Adrenal gland (tissue), 5 donors: Measurements from ENCODE around the gene INSL6.

ENCODE experiments used
- POLR2A ChIP-seq, 2 donors: fragments of 450-650 bp; IDR thresholded peaks; one replicate each; pipeline ENCODE4 v1.6.1; 2017; ENCODE audit warnings: antibody characterized with exemption in 2 of 2, mild to moderate bottlenecking in 2 of 2, moderate library complexity in 1 of 2
- TF ChIP-seq, protein P1 (sequence below), 6 experiments: fragments of 450-650 bp in 4 of 6; fragments of 200-600 bp in 2 of 6; sonication (generic) in 1 of 6; IDR thresholded peaks; 1 replicate in 5 of 6; 2 replicates in 1 of 6; pipeline versions ENCODE4 v1.5.1 to v1.8.0; 2016 to 2021; ENCODE audit warnings: antibody characterized with exemption in 6 of 6, mild to moderate bottlenecking in 2 of 6, moderate library complexity in 1 of 6
- donor health status: DM: no; HTN: no; CAD: no.

DNA sequence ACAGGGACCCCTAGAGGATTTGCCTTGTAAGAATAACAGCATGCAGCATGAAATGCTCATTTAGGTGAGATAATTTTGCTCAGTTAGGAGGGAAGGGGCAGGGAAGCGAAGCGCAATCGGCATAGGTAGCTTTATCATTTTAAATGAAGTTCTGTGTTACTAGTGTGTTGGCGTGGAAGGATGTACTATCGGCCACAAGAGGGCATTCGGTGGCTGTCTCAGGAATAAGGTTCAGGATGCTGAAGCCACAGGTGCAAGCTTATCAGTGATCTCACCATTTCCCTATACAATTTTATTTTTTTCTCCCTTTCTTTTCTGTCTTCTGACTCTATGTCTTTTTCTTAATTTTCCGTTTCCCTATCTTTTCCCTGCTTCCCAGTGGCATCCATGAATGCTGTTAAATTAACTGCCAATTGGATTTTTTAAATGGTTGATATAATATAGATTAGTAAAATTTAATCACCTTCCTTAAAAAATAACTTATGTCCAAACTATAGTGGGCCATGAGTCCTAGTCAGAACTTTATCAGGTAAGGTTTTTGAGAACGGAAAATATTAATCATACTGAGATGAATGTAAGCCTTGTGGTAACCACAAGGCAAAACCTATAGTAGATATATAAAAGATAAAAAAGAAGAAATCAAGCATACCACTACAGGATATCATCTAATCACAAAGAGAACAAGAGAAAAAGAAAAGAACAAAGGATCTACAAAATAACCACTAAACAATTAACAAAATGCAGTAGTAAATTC, 1.2 kb upstream of the INSL6 start:
- no peak for TF ChIP-seq POLR2A (IDR thresholded peaks at IDR 0.05)
- TF ChIP-seq, protein P1, sequence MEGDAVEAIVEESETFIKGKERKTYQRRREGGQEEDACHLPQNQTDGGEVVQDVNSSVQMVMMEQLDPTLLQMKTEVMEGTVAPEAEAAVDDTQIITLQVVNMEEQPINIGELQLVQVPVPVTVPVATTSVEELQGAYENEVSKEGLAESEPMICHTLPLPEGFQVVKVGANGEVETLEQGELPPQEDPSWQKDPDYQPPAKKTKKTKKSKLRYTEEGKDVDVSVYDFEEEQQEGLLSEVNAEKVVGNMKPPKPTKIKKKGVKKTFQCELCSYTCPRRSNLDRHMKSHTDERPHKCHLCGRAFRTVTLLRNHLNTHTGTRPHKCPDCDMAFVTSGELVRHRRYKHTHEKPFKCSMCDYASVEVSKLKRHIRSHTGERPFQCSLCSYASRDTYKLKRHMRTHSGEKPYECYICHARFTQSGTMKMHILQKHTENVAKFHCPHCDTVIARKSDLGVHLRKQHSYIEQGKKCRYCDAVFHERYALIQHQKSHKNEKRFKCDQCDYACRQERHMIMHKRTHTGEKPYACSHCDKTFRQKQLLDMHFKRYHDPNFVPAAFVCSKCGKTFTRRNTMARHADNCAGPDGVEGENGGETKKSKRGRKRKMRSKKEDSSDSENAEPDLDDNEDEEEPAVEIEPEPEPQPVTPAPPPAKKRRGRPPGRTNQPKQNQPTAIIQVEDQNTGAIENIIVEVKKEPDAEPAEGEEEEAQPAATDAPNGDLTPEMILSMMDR (IDR thresholded peaks at IDR 0.05) = peak; percentile 40 to 73 (median 66)
